Neural progenitor cell (in vitro differentiated cells): Measurements from ENCODE around the gene TRAPPC5. TPM values are rescaled to one million over a fixed set of nuclear protein-coding genes. Genes with fewer than 3 reads are reported as not detected.

Source experiments
- DNase-seq: peaks from one replicate; pipeline ENCODE4 v3.0.0-alpha.2; 2016; ENCODE audit warnings: low spot score
- H2AFZ ChIP-seq: fragments of 200-600 bp; sonication (generic); replicated peaks from 2 replicates; pipeline ENCODE4 v1.6.1; 2016; ENCODE audit warnings: antibody characterized with exemption
- H3F3A ChIP-seq: fragments of 200-600 bp; sonication (generic); 2 replicates; pipeline ENCODE4 v1.6.1; 2016; ENCODE audit warnings: antibody characterized with exemption, low read depth
- H3K27ac ChIP-seq: fragments of 200-600 bp; sonication (generic); 2 replicates; pipeline ENCODE4 v1.5.1; 2016; ENCODE audit warnings: mild to moderate bottlenecking
- H3K27me3 ChIP-seq: fragments of 200-600 bp; sonication (generic); 2 replicates; pipeline ENCODE4 v1.6.1; 2016; ENCODE audit warnings: mild to moderate bottlenecking, moderate library complexity
- H3K36me3 ChIP-seq: fragments of 200-600 bp; sonication (generic); 2 replicates; pipeline ENCODE4 v1.5.1; 2016
- H3K4me1 ChIP-seq: fragments of 200-600 bp; sonication (generic); 2 replicates; pipeline ENCODE4 v1.6.1; 2016; ENCODE audit warnings: mixed run types
- H3K4me2 ChIP-seq: fragments of 200-600 bp; sonication (generic); 2 replicates; pipeline ENCODE4 v1.6.1; 2016
- H3K4me3 ChIP-seq: fragments of 200-600 bp; sonication (generic); 2 replicates; pipeline ENCODE4 v1.5.1; 2016
- H3K79me2 ChIP-seq: fragments of 200-600 bp; sonication (generic); 2 replicates; pipeline ENCODE4 v1.6.1; 2016; ENCODE audit warnings: low read depth
- H3K9ac ChIP-seq: fragments of 200-600 bp; sonication (generic); 2 replicates; pipeline ENCODE4 v1.6.1; 2016
- H3K9me3 ChIP-seq: fragments of 200-600 bp; sonication (generic); 2 replicates; pipeline ENCODE4 v1.5.1; 2016; ENCODE audit warnings: low read depth
- H4K20me1 ChIP-seq: fragments of 200-600 bp; sonication (generic); 2 replicates; pipeline ENCODE4 v1.6.1; 2016; ENCODE audit warnings: low read depth
- H3K27ac Mint-ChIP-seq: 3 replicates; pipeline ENCODE4 v1.8.0; 2021; ENCODE audit warnings: mixed read lengths
- H3K27me3 Mint-ChIP-seq: 2 replicates; pipeline ENCODE4 v1.8.0; 2022; ENCODE audit warnings: low read depth, mild to moderate bottlenecking, inconsistent platforms, moderate library complexity, mixed read lengths; ENCODE audit not compliant: insufficient read depth
- H3K36me3 Mint-ChIP-seq: 3 replicates; pipeline ENCODE4 v1.8.0; 2021; ENCODE audit warnings: mixed read lengths
- H3K4me1 Mint-ChIP-seq: 3 replicates; pipeline ENCODE4 v1.8.0; 2021; ENCODE audit warnings: mixed read lengths
- H3K4me3 Mint-ChIP-seq: 3 replicates; pipeline ENCODE4 v1.8.0; 2021; ENCODE audit warnings: mild to moderate bottlenecking, moderate library complexity, mixed read lengths
- H3K9me3 Mint-ChIP-seq: 3 replicates; pipeline ENCODE4 v1.8.0; 2020; ENCODE audit warnings: mixed read lengths
- EZH2 ChIP-seq: fragments of 200-600 bp; sonication (generic); IDR thresholded peaks from 2 replicates; pipeline ENCODE4 v1.6.1; 2017; ENCODE audit warnings: antibody characterized with exemption, mild to moderate bottlenecking, moderate library complexity
- EZH2phosphoT487 ChIP-seq: fragments of 200-600 bp; sonication (generic); IDR thresholded peaks from 2 replicates; pipeline ENCODE4 v1.6.1; 2017; ENCODE audit warnings: antibody characterized with exemption
- total RNA-seq: library from RNA; depleted of rRNA; stranded (reverse); fragments of >200 nt; gene quantifications from 2 replicates; pipeline ENCODE4 v1.2.3, GENCODE V29; 2015; ENCODE audit warnings: low replicate concordance
- TF ChIP-seq, protein P1 (sequence below): fragments of 200-600 bp; sonication (generic); IDR thresholded peaks from 2 replicates; pipeline ENCODE4 v1.5.1; 2017; ENCODE audit warnings: antibody characterized with exemption, mild to moderate bottlenecking

The TRAPPC5 gene
- total RNA-seq, 1 donor from 2014 or later: 24.4 TPM

DNA sequence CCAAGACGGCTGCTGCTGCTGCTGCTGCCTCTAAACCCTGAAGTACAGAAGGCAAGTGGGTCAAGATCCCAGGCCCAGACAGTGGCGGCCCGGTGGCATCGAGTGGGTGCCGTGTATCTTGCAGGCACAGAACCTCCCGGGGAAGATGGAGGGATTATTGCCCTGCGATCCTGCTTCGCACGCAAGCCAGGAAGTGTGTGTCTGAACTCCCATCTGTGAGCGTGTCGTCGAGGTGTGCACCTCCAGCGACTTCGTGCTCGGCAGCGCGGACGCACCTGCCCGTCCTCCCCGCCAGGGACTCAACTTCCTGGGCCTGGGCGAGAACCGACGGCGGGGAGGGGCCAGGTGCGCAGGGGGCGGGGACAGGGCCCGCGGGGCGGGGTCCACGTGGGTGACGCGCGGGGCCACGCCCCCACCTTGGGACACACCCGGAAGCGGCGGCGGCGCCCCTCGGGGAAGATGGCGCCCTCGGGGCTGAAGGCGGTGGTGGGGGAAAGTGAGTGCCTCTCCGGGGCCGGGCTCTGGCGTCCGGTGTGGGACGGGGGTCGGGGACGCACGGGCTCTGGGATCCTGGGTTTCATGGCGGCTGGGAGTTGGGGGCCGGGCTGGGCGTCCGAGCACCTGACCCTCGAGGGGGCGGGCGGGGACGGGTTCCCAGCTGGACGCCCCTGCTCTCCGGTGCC, 43.8 kb upstream of the TRAPPC5 start, which contains the start of gene STXBP2:
Gene STXBP2 (plus strand): TSS at position 420 of the 683 bp plus-strand sequence. CDS start 40 bp downstream, at position 460.
- H3K27me3 Mint-ChIP-seq: peaks cover 19% of the 10 kb centered on the region

DNA sequence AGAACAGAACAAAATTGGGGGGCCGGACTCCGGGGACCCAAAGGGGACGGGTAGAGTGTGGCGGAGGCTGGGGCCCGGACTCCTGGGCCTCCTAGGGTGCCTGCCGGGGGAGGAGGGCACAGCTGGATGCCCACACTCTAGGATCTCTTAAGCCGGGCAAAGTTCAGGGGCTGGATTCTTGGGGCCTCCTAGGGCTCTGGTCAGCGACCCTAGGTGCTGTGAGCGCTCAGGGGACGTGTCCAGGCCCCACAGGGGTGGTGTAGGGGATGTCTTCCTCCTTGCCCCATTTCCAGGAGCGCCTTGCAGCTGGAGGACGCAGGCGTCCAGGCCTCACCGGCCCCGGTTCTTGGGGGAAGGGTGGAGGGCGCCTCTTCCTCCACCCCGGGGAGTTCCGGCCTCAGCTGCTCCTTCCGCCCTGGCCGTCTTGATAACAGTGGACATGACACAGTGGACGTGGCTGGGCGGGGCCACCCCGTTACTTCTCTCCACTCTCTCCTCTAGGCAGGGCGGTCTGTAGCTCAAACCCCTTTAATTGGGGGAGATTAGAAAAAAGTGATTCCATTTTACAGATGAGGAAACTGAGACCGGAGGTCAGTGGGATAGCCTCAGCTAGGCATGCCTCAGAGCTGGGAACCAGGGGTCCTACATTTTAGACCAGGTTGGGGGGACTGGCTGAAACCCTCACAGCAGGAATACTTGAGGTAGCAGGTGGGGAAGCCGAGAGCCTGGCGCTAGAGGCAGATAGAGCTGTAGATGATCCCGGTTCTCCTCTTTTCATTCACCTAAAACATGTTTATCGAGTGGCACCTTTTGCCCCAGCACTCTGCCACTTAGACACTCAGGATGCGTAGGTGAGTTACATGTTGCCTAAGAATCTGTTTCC, 43.0 kb upstream of the TRAPPC5 start:
- Mint-ChIP-seq H3K27ac (no peak overlapping the region), H3K4me3 (no peak overlapping the region), H3K4me1 (no peaks in the 10 kb centered on the region), H3K9me3 (no peaks in the 10 kb centered on the region), H3K27me3 (peaks cover 19% of the 10 kb centered on the region), H3K36me3 (no peaks in the 10 kb centered on the region)
- peaks cover 22% of the 10 kb centered on the region for H3F3A ChIP-seq
- no peaks in the 10 kb centered on the region for H4K20me1 ChIP-seq
- peak; percentile 36 for DNase-seq
- peaks cover 26% of the 10 kb centered on the region for H3K27me3 ChIP-seq
- H3K4me3 ChIP-seq: peak overlapping the region; percentile 63
- peak overlapping the region; percentile 60 for H2AFZ ChIP-seq
- H3K4me2 ChIP-seq: peak overlapping the region; percentile 84
- no peak for TF ChIP-seq EZH2phosphoT487
- TF ChIP-seq, protein P1, sequence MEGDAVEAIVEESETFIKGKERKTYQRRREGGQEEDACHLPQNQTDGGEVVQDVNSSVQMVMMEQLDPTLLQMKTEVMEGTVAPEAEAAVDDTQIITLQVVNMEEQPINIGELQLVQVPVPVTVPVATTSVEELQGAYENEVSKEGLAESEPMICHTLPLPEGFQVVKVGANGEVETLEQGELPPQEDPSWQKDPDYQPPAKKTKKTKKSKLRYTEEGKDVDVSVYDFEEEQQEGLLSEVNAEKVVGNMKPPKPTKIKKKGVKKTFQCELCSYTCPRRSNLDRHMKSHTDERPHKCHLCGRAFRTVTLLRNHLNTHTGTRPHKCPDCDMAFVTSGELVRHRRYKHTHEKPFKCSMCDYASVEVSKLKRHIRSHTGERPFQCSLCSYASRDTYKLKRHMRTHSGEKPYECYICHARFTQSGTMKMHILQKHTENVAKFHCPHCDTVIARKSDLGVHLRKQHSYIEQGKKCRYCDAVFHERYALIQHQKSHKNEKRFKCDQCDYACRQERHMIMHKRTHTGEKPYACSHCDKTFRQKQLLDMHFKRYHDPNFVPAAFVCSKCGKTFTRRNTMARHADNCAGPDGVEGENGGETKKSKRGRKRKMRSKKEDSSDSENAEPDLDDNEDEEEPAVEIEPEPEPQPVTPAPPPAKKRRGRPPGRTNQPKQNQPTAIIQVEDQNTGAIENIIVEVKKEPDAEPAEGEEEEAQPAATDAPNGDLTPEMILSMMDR: no peak
- TF ChIP-seq EZH2: no peak
- H3K9ac ChIP-seq: peak overlapping the region; percentile 15
- no peaks in the 10 kb centered on the region for H3K9me3 ChIP-seq
- H3K27ac ChIP-seq: no peak overlapping the region
- H3K4me1 ChIP-seq: no peaks in the 10 kb centered on the region
- no peaks in the 10 kb centered on the region for H3K79me2 ChIP-seq
- H3K36me3 ChIP-seq: no peaks in the 10 kb centered on the region

More for the DNA sequence above, 43.8 kb upstream of the TRAPPC5 start, which contains the start of gene STXBP2:
- Histone ChIP-seq H3K4me2 (peak within 1 kb of the TSS; percentile 84), H3K4me3 (peak within 1 kb of the TSS; percentile 63), H3K4me1 (no peaks in the 10 kb centered on the region), H3F3A (peaks cover 22% of the 10 kb centered on the region), H2AFZ (peak within 1 kb of the TSS; percentile 60), H3K27me3 (peaks cover 26% of the 10 kb centered on the region), H3K36me3 (no peaks in the 10 kb centered on the region), H4K20me1 (no peaks in the 10 kb centered on the region), H3K27ac (no peak within 1 kb of the TSS), H3K9ac (peak within 1 kb of the TSS; percentile 15), H3K79me2 (peaks cover 3% of the 10 kb centered on the region), H3K9me3 (no peaks in the 10 kb centered on the region)
- Mint-ChIP-seq H3K4me1 (no peaks in the 10 kb centered on the region), H3K9me3 (no peaks in the 10 kb centered on the region), H3K4me3 (peak within 1 kb of the TSS; percentile 42), H3K36me3 (no peaks in the 10 kb centered on the region), H3K27ac (no peak within 1 kb of the TSS)
- peak; percentile 89 for DNase-seq
- TF ChIP-seq EZH2phosphoT487 (no peak), EZH2 (no peak)
- TF ChIP-seq, protein P1: no peak

DNA sequence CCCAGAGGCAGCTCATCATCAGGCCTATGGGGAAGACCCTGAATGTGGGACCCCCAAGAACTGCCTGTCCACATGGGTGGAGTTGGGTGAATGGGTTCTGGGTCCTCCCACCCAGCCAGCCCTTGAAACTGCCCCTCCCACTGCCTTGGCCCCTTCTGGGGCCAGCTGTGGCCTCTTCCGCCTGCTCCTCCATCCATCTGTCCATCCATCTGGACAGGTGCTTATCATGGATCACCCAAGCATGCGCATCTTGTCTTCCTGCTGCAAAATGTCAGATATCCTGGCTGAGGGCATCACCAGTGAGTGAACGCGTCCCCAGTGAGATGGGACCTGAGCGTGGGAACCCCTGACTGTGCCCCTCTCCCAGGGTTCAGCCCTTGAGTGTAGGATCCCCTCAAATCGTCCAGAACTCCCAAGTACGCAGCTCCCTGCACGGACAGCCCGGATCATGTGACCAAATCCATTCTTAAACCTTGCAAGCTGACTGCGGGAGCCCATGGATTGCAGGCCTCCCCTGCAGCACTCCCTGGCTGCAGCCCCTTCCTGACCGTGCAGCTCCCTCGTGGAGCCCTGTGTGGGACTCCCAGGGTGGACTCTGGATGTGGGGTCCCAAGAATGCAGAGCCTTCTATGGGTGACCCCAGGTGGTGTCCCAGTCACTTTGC, 41.7 kb upstream of the TRAPPC5 start:
- H3K36me3 Mint-ChIP-seq: no peaks in the 10 kb centered on the region
- Histone ChIP-seq H3K4me2 (no peak overlapping the region), H3K4me1 (no peaks in the 10 kb centered on the region), H3F3A (peaks cover 22% of the 10 kb centered on the region), H3K27me3 (peaks cover 26% of the 10 kb centered on the region), H3K79me2 (no peaks in the 10 kb centered on the region), H3K9me3 (no peaks in the 10 kb centered on the region), H3K4me3 (no peak overlapping the region), H4K20me1 (no peaks in the 10 kb centered on the region), H3K36me3 (no peaks in the 10 kb centered on the region), H2AFZ (no peak overlapping the region), H3K27ac (no peak overlapping the region), H3K9ac (no peak overlapping the region)
- no peak overlapping the region for H3K27ac Mint-ChIP-seq
- DNase-seq: no peak
- H3K4me1 Mint-ChIP-seq: no peaks in the 10 kb centered on the region
- peaks cover 19% of the 10 kb centered on the region for H3K27me3 Mint-ChIP-seq
- TF ChIP-seq EZH2 (no peak), EZH2phosphoT487 (no peak)
- TF ChIP-seq, protein P1: no peak
- no peak overlapping the region for H3K4me3 Mint-ChIP-seq
- peaks cover 2% of the 10 kb centered on the region for H3K9me3 Mint-ChIP-seq
